Peyer's patch (tissue), 4 donors: ENCODE results near the gene BRSK1. TPM values are rescaled to one million over a fixed set of nuclear protein-coding genes. Genes with fewer than 3 reads are reported as not detected.

Experiments
- DNase-seq, 3 donors: peaks; one replicate each; pipeline ENCODE4 v3.0.0-alpha.2; 2017 to 2019
- H3K27ac ChIP-seq, 4 donors: fragments of 200-600 bp; sonication (generic); one replicate each; pipeline ENCODE4 v1.5.1; 2016 to 2019
- H3K27me3 ChIP-seq, 2 donors: fragments of 200-600 bp; sonication (generic); one replicate each; pipeline ENCODE4 v1.5.1; 2019
- H3K36me3 ChIP-seq, 3 donors: fragments of 200-600 bp; sonication (generic); one replicate each; pipeline ENCODE4 v1.5.1; 2016 to 2019
- H3K4me1 ChIP-seq, 4 donors: fragments of 200-600 bp; sonication (generic); one replicate each; pipeline ENCODE4 v1.5.1; 2016 to 2019
- H3K4me3 ChIP-seq, 4 donors: fragments of 200-600 bp; sonication (generic); 1 replicate in 3 of 4; 2 replicates in 1 of 4; pipeline ENCODE4 v1.5.1; 2016 to 2019; ENCODE audit warnings: mild to moderate bottlenecking in 1 of 4
- H3K9me3 ChIP-seq, 4 donors: fragments of 200-600 bp; sonication (generic); one replicate each; pipeline ENCODE4 v1.5.1; 2016 to 2019; ENCODE audit warnings: mild to moderate bottlenecking in 1 of 4
- POLR2A ChIP-seq, 2 donors: fragments of 450-650 bp; IDR thresholded peaks; one replicate each; pipeline ENCODE4 v1.5.1; 2017; ENCODE audit warnings: antibody characterized with exemption in 2 of 2, mild to moderate bottlenecking in 2 of 2, moderate library complexity in 2 of 2
- total RNA-seq, 4 donors: library from RNA; depleted of rRNA; stranded (reverse); fragments of >200 nt; gene quantifications; one replicate each; pipeline ENCODE4 v1.1.0, GENCODE V29; 2016
- TF ChIP-seq, protein P1 (sequence below), 6 experiments: fragments of 450-650 bp in 4 of 6; fragments of 200-600 bp in 2 of 6; sonication (generic) in 1 of 6; IDR thresholded peaks; one replicate each; pipeline ENCODE4 v1.5.1; 2017 to 2019; ENCODE audit warnings: antibody characterized with exemption in 6 of 6, mild to moderate bottlenecking in 3 of 6, moderate library complexity in 1 of 6

Gene BRSK1
- total RNA-seq, 4 donors from 2014 or later: 0.35 to 6.6 (median 3.0) TPM

DNA sequence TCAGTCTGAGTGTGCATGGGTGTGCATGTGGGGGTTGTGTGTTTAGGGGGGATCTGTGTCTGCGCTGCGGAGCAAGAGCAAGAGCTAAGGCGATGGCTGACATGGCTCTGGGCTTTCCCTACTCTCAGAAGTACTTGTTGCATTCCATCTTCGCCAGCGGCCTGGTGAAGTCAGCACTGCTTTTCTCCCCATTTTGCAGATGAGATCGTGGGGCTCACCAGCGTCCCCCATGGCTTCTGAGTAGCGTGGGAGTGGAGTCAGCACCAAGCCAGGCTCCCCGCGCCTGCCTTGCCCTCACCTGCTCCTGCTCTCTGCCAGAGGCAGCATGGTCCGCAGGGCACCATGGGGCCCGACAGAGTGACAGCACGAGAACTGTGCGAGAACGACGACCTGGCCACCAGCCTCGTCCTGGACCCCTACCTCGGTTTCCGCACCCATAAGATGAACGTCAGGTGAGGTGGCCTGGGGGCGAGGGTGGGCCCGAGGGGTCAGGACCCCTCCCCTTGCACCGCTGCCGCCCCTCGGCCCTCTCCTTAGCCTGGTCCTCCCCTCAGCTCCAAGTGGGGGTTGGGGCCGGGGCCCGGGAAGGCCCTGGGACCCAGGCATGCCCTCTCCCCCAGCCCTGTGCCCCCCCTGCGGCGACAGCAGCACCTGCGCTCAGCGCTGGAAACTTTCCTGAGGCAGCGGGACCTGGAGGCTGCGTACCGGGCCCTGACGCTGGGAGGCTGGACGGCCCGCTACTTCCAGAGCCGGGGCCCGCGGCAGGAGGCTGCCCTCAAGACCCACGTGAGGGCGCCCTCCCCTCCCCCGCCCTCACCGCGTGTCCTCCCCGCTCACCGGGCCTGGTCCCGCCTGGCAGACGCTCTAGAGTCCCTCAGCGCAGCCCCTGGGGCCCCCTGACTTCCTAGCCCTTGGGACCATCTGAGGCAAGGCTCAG, 58.1 kb downstream of the BRSK1 start:
- H3K36me3 ChIP-seq: peaks cover 0 to 28% (median 0%) of the 10 kb centered on the region in 3 donors
- H3K4me1 ChIP-seq: peaks cover 0 to 21% (median 14%) of the 10 kb centered on the region in 4 donors
- no peak overlapping the region for H3K27ac ChIP-seq
- H3K9me3 ChIP-seq: no peaks in the 10 kb centered on the region
- peak overlapping the region in 1 of 4 donors; percentile 70 for H3K4me3 ChIP-seq
- TF ChIP-seq, protein P1, sequence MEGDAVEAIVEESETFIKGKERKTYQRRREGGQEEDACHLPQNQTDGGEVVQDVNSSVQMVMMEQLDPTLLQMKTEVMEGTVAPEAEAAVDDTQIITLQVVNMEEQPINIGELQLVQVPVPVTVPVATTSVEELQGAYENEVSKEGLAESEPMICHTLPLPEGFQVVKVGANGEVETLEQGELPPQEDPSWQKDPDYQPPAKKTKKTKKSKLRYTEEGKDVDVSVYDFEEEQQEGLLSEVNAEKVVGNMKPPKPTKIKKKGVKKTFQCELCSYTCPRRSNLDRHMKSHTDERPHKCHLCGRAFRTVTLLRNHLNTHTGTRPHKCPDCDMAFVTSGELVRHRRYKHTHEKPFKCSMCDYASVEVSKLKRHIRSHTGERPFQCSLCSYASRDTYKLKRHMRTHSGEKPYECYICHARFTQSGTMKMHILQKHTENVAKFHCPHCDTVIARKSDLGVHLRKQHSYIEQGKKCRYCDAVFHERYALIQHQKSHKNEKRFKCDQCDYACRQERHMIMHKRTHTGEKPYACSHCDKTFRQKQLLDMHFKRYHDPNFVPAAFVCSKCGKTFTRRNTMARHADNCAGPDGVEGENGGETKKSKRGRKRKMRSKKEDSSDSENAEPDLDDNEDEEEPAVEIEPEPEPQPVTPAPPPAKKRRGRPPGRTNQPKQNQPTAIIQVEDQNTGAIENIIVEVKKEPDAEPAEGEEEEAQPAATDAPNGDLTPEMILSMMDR (IDR thresholded peaks at IDR 0.05): no peak
- no peak for TF ChIP-seq POLR2A (IDR thresholded peaks at IDR 0.05)
- no peak for DNase-seq
- no peaks in the 10 kb centered on the region for H3K27me3 ChIP-seq

DNA sequence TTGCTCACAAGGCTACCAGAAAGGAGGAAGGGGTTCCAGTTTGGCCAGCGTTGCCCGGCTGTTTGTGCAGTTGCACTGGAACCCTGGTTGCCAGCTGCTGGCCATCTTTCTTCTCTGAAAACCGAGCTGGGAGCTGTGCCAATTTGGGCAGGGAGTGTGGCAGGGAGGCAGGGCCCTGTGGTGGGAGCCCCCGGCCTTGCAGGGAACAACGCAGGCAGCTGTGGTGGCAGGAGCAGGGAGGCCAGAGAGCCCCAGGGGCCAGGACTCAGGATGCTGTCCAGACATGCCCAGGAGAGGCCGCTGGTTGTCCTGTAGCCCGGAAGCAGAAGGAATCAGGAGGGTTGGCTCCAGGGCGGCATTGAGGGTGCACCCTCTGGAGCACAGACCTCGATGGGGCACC, 60.6 kb downstream of the BRSK1 start:
- TF ChIP-seq POLR2A (IDR thresholded peaks at IDR 0.05): no peak
- TF ChIP-seq, protein P1 (IDR thresholded peaks at IDR 0.05): no peak

GRCh38 chr19:55345101-55345817, 61.5 kb downstream of the BRSK1 start:
- Histone ChIP-seq H3K4me3 (no peak overlapping the region), H3K9me3 (no peaks in the 10 kb centered on the region), H3K4me1 (peaks cover 0 to 21% (median 10%) of the 10 kb centered on the region in 4 donors), H3K36me3 (peaks cover 0 to 30% (median 0%) of the 10 kb centered on the region in 3 donors), H3K27me3 (no peaks in the 10 kb centered on the region), H3K27ac (no peak overlapping the region)
- TF ChIP-seq POLR2A (IDR thresholded peaks at IDR 0.05): no peak
- TF ChIP-seq, protein P1 (IDR thresholded peaks at IDR 0.05): no peak
- no peak for DNase-seq

More for the DNA sequence above, 60.6 kb downstream of the BRSK1 start:
- no peak overlapping the region for H3K27ac ChIP-seq
- H3K4me3 ChIP-seq: no peak overlapping the region
- H3K9me3 ChIP-seq: no peaks in the 10 kb centered on the region
- peaks cover 0 to 30% (median 0%) of the 10 kb centered on the region in 3 donors for H3K36me3 ChIP-seq
- H3K4me1 ChIP-seq: peaks cover 0 to 21% (median 11%) of the 10 kb centered on the region in 4 donors
- DNase-seq: no peak
- no peaks in the 10 kb centered on the region for H3K27me3 ChIP-seq

DNA sequence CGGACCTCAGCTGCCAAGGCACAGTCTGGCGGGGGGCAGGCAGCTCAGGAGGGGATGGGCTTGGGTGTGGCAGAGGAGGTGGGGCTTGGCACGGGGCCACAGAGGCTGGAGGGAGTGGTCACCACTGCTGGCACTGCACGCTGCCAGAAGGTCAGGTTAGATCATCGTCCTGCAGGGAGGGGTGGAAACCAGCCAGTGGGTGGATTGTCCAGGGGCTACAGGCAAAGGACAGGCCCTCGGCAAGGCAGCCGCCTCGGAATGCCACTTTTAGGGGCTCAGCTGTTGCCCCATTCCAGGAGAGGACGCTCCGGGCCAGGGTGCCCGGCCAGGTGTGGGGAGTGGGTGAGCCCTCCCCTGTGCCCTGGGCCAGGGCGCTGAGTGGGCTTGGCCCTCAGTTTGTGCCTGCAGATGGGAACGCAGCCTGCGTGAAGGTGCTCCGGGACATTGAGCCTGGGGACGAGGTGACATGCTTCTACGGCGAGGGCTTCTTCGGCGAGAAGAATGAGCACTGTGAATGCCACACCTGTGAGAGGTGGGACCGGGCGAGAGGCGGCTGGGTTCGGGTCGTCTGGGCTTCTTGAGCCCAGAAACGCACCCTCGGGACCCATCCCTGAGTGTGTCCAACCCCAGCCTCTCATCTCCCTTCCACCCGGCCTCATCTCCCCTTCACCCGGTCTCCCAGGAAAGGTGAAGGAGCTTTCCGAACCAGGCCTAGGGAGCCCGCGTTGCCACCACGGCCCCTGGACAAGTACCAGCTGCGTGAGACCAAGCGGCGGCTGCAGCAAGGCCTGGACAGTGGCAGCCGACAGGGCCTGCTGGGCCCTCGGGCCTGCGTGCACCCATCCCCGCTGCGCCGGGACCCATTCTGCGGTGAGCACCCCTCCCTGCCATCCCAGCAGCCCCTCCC, 62.3 kb downstream of the BRSK1 start:
- H3K4me1 ChIP-seq: peaks cover 0 to 13% (median 2%) of the 10 kb centered on the region in 4 donors
- no peaks in the 10 kb centered on the region for H3K9me3 ChIP-seq
- H3K36me3 ChIP-seq: peaks cover 0 to 30% (median 0%) of the 10 kb centered on the region in 3 donors
- no peak overlapping the region for H3K27ac ChIP-seq
- TF ChIP-seq, protein P1 (IDR thresholded peaks at IDR 0.05): no peak
- no peak for TF ChIP-seq POLR2A (IDR thresholded peaks at IDR 0.05)
- H3K4me3 ChIP-seq: no peak overlapping the region
- no peaks in the 10 kb centered on the region for H3K27me3 ChIP-seq
- DNase-seq: peak in 2 of 3 donors; percentile 62 to 70
